Activated CD4-positive, alpha-beta T cell treated with anti-CD3 and anti-CD28 coated beads, Interleukin-2, Interleukin-6, amounts not matched to agents 100 ng/mL and 50 ng/mL, durations not matched to agents 16 hours and 8 hours (primary cell): Measurements from ENCODE around the gene LCLAT1.

Source experiments
- DNase-seq: peaks from one replicate; pipeline ENCODE4 v3.0.0-alpha.2; 2020

The LCLAT1 gene

DNA sequence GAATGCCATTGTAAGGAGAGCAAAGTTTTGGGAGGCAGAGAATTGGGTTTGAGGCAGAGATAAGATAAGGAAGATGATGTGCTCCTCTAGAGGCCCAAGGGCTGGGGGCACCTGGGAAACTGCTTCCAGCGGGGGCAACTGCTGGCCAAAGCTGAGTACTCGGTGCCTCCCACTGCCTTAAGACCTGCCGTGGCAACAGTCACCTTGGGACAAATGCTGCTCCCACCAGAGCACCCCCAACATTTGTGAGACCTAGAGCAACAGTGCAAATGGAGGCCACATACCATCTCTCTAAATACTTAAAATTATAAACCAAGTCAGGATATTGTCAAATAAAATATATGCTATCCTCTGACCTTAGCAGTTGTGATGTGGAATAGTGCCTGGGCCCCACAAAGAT, 233.1 kb downstream of the LCLAT1 start:
- no peak for DNase-seq

DNA sequence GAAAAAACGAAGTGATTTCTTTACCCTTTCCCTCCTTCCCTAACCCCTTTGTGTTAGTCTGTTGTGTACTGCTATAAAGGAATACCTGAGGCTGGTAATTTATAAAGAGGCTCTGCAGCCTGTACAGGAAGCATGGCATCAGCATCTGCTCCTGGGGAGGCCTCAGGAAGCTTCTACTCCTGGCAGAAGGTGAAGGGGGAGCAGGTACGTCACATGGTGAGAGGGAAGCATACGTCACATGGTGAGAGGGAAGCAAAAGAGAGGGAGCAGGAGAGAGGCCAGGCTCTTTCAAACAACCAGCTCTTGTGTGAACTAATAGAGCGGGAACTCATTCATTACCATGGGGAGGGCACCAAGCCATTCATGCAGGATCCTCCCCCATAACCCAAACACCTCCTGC, 234.0 kb downstream of the LCLAT1 start:
- no peak for DNase-seq

DNA sequence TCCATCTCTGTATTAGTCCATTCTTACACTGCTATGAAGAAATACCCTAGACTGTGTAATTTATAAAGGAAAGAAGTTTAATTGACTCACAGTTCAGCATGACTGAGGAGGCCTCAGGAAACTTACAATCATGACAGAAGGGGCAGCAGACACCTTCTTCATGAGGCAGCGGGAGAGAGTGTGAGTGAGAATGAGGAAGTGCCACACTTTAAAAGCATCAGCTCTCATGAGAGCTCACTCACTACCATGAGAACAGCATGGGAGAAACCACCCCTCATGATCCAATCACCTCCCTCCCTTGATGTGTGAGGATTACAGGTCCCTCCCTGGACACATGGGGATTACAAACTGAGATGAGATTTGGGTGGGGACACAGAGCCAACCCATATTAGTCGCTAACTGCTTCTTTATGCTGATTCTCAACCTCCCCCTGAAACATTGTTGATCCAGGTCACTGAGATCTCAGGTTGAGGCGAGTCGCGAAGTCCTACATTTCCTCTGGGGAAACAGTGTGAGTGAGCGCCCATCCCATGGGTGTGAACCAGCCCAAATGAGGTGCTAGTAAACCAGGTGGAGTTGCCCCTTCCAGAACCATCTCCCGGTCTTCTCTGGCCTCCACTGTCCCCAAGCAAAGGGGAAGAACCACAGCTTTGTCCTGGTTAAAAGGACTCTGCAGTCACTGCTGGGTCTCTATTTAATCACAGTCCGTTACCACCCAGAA, 236.3 kb downstream of the LCLAT1 start:
- no peak for DNase-seq

DNA sequence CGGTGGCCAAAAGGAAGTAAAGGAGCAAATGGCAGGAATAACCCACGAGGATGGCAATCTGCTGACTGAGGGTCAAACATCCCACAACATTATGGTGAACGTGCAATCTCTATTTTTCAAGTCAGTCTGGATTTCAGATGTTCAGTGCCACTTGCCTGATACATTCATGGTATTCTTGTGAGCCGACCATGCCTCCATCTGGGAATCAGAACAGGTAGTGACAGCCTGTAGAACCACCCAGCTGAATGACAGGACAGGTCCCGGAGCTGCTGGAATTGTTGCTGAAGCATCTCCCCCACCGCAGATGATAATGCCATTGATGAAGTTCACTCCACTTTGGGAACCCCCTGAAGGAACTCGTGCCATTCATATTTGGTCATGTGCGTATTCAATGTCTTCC, 237.0 kb downstream of the LCLAT1 start:
- DNase-seq = no peak

DNA sequence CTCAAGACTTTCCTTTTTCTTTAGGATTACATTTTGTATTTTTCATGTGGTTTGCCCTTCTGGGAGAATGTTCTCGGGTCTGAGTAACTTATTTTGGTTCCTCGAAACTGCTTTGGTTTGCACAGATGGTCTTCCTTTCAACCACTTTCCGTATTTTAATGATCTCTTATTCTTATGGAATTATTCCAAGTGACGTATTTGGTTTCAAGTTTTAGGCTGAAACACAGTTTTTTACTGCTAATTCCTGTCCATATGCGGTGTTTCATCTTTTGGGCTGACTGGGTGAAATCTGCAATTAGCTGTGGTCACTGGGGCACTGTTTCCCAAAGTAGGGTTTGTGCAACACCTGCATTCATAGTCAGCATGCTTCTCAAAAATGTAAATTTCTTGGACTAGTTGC, 237.5 kb downstream of the LCLAT1 start:
- DNase-seq = no peak

DNA sequence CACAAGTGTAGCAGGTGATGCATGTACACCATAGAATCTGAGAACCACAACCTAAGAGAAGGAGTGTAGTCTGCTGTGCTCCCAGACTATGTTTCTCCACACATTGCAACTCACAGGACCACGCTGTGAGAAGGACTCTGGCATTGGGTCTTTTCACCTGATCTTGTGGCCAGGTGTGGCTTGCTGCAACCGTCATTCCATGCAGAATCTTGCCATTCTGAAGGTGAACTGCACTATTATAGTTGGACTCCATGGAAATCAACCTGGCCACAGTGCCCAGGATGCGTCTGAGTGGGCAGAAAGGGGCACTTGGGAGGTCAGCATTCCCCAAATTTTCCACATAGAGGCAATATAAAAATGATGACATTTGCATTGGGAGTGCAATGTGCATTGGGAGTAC, 237.9 kb downstream of the LCLAT1 start:
- DNase-seq = no peak

DNA sequence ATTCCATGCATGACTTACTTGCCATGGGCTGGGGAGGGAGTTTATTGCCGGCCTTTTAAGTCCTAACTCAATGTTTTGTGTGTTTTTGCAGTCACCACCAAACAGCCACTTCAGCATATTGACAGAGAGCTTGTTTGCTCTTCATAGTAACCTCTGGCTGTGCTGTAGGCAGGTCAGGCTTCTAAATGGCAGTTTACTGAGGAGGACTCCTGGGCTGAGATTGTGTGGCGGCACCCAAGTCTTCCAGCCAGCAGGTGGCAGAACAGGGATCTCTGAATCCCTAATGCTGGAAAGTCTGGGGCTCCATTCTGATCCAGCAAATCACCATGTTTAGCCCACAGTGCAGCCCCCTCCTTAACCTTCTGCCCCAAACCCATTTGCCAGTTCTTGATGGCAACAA, 239.0 kb downstream of the LCLAT1 start:
- no peak for DNase-seq

DNA sequence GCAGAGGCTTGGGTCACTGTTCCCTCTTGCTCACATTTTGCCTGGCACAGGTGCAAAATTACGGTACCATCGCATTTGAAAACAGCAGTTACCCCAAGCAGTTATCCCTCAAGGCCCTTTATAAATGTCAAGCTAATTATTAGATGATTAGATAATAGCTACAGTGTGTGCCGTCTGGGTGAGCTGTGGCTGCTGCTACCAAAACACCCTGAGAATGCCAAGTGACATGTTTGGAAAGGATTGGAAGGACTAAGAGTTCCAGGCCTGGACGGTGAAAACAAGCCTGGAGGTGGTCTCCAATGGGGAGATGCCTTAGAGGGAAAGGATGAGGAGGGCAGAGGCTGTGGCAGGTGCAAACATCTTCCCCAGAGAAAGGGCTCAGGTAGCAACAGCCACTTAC, 239.6 kb downstream of the LCLAT1 start:
- no peak for DNase-seq

DNA sequence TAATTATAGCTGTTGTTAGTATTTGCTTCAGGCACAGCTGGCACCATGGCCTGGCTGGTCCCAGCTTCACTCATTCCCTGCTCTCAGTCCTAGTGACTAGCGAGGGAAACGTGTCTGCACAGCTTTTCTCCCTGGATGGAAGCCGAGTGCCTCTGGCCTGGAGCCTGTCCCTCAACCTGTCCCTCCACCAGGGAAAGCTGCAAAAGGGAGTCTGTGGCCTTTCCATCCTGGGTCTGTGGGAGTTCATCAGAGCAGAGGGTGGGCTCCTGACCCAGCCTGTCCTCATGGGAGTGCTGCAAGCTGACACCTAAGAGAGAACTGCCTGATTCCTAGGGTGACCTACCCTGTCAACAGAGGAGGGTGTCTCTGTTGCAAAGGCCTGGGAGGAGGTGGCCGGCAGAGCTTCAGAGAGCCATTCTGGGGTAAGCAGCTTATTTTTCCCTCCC, 241.9 kb downstream of the LCLAT1 start:
- no peak for DNase-seq

DNA sequence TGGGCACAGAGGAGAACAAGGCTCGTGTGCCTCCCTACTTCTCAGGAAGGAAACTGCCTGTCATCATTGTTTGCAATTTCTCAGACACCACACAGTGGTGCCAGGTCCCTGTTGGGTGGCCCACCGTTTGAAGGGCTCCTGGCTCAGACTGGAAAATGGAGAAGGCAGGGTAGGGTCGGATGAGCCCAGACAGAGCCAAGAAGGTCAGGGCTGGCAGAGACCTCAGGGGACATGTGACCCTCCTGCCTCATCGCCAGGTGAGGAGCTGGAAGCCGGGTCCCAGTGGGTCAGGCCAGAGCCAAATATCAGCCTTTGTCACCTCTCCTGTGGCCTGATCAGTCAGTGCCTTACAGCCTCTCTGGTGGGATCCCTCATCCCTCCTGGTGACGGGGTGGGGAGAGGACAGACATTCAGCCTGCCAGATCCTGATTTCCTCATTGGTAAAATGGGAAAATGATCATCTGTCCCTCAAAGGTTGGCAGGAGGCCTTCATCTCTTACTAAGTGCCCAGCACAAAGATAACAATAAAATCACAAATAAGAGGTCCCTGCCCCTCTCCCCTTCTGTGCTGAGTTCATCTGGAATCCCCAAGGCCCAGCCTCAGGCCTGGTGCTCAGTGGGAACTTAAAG, 242.6 kb downstream of the LCLAT1 start:
- DNase-seq = no peak

DNA sequence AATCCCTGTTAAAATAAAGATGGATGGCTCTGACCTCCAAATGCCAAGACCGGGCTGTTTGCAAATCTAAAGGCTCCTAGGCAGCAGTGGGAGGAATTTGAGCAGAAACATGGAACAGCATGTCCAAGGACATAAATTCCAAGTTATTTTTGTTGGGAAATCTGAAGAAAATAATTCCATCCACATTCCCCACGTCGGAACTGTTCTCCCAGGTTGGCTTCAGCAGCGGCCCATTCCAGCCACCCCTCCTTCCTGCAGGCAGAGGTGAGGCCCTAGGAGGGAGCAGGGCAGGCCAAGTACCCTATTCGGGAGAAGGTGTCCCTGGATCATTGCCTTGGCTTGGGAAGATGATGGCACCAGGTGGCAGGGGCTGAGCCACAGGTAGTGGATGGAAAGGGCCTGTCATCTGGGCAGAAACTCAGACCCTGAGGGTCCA, 243.1 kb downstream of the LCLAT1 start:
- no peak for DNase-seq

DNA sequence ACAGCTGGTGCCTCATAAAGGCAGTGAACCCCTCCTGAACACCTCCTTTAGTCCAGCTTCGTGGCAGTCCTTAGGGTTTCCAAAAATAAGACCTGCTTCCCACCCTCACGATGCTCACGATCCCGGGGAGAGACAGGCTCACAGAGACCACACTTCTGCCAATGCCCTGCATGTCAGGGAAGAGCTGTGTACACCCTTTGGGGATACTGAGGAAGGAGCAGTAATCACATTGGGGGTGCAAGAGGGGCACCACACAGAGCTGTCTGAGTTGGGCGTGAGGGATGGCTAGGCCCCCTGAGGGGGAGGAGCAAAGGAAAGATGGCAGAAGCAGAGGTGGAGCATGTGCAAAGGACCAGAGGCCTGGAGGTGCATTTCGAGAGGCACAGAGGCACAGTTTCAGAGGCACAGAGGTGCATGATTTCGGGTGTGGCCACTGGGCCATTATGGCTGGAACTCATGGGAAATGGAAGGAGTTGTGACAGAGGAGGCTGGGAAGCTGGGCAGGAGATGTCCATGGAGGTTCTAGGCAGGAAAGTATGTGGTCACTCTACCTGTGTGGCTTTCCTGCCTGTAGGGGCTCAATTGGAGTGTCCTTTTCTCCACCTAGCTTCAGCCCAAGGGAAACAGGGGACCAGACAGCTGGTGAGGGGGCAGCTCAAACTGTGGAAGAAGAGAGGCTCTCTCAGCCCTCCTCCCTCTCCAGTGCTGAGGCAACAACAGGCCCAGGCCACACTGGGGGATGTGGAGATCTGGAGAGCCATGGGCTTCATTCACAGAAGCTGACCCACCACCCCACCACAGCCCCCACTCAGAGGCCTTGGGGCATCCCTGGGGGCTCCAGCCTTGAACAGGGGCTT, 244.3 kb downstream of the LCLAT1 start:
- DNase-seq = no peak

DNA sequence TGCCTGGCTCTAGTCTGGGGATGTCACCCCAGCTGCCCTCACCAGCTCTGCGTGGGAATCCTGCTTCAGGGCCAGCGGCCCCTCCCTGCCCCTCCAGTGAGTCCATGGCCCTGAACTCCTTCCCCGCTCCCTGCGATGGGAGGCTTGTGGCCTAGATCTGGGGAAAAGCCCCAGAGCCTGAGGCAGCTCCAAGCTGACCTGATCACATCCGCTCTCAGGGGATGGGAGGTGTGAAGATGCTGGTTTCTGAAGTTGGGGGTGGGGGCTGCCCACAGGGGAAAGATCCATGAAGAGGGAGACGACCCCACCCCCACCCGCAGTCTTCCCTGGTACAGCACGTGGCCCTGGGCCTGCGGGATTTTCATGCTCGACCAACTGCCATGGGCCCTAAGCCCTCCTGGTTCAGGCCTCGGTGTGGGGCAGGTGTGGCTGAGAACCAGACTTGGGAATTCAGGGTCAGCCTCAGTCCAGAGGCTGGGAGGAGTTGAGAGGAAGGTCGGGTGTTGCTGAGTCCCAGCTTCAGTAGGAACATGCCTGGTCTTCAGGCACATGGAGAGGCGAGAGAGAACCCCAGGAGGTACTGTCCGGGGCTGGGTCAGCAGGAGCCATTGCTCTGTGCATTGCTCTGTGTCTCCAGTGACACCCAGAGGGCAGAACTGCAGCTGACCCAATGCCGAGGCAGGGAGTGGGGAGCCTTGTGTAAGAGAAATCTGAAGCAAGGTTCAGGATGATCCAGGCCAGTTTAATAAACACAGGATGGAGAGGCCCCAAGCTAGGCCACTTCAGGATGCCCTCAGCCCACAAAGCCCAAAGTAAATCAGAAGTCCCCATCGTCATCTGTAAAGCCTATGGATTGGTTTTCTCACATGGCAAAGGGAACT, 245.1 kb downstream of the LCLAT1 start:
- no peak for DNase-seq

DNA sequence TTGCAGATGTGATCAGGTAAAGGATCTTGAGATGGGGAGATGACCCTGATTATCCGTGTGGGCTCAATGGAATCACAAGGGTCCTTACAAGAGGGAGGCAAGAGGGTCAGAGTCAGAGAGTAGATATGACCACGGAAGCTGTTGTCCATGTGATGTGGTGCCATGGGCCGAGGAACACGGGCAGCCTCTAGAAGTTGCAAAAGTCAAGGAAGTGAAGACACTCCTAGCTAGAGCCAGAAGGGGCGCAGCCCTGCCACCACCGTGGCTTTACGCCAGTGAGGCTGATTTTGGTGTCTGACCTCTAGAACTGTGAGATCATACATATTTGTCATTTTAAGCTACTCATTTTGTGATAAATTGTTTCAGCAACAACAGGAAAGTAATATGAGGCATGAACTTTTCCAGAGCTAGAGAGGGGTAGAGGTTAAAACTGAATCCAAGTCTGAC, 245.8 kb downstream of the LCLAT1 start:
- no peak for DNase-seq
